GM23248 (cell line): ENCODE data around the gene RAB3GAP1.
"Not testable (repeated sequence)": the region's sequence is repeated elsewhere in the genome, so short reads cannot be mapped to it uniquely, and the experiment has no call there.

Source experiments
- EZH2 ChIP-seq: fragments of 200-600 bp; sonication (generic); IDR thresholded peaks from 2 replicates; pipeline ENCODE4 v1.6.1; 2018; ENCODE audit warnings: antibody characterized with exemption, mild to moderate bottlenecking; ENCODE audit not compliant: insufficient read depth, poor library complexity, severe bottlenecking
- EZH2phosphoT487 ChIP-seq: fragments of 200-600 bp; sonication (generic); IDR thresholded peaks from 2 replicates; pipeline ENCODE4 v1.6.1; 2018; ENCODE audit warnings: antibody characterized with exemption, moderate library complexity, mild to moderate bottlenecking, low read depth; ENCODE audit not compliant: insufficient read depth

- TF ChIP-seq EZH2, EZH2phosphoT487: not testable (repeated sequence)
These were observed 69.6 kb downstream of the RAB3GAP1 start for GRCh38 chr2:135121658-135122039.
